K562 (cell line): ENCODE results near the gene ZNF831. TPM values are rescaled to one million over a fixed set of nuclear protein-coding genes. Genes with fewer than 3 reads are reported as not detected.

ENCODE experiments used
- BRD9 ChIP-seq: fragments of 450-650 bp; IDR thresholded peaks from 2 replicates; pipeline ENCODE4 v1.6.1; 2018; ENCODE audit warnings: low read depth; ENCODE audit not compliant: partially characterized antibody
- CBX3 ChIP-seq, 2 experiments: IDR thresholded peaks; 1 replicate in 1 of 2; 2 replicates in 1 of 2; pipeline ENCODE4 v1.6.1; 2012; ENCODE audit warnings: inconsistent platforms in 2 of 2, low read length in 2 of 2, borderline replicate concordance in 1 of 2, control low read depth in 1 of 2
- DNMT1 ChIP-seq: fragments of 450-650 bp; IDR thresholded peaks from 2 replicates; pipeline ENCODE4 v1.6.1; 2016; ENCODE audit warnings: antibody characterized with exemption, mild to moderate bottlenecking
- KLF16 ChIP-seq: IDR thresholded peaks from 2 replicates; pipeline ENCODE4 v1.6.1; 2016; ENCODE audit warnings: antibody characterized with exemption
- MCM2 ChIP-seq: fragments of 450-650 bp; IDR thresholded peaks from 2 replicates; pipeline ENCODE4 v1.6.1; 2017; ENCODE audit warnings: low read depth, mild to moderate bottlenecking
- NCOR1 ChIP-seq: fragments of 450-650 bp; IDR thresholded peaks from 2 replicates; pipeline ENCODE4 v1.6.1; 2016; ENCODE audit warnings: mild to moderate bottlenecking, moderate library complexity
- ZFP30 ChIP-seq: fragments of 250-450 bp; sonication (Bioruptor Pico); IDR thresholded peaks from 2 replicates; pipeline ENCODE4 v1.8.0; 2022; ENCODE audit warnings: moderate library complexity, mild to moderate bottlenecking, inconsistent platforms, borderline replicate concordance
- polyA plus RNA-seq, 8 experiments: library from polyadenylated mRNA; depleted of rRNA in 4 of 8; stranded (reverse) in 5 of 8; unstranded in 3 of 8; fragments of >200 nt; fragmentation: Nextera tagmentation in 2 of 8; fragmentation: Illumina TruSeq in 1 of 8; extraction: Ambion mirVana in 2 of 8; extraction: Trizol in 1 of 8; gene quantifications; 2 replicates each; pipeline versions ENCODE4 v1.2.1 to v1.2.3, GENCODE V29; 2011 to 2014; ENCODE audit warnings: inconsistent platforms in 1 of 8, missing spikeins in 1 of 8
- total RNA-seq, 7 experiments: library from RNA; depleted of rRNA in 6 of 7; stranded (reverse); fragments of >200 nt in 6 of 7; fragmentation: Illumina TruSeq in 2 of 7; extraction: Trizol in 2 of 7; gene quantifications; 2 replicates each; pipeline versions ENCODE4 v1.2.1 to v1.2.3, GENCODE V29; 2011 to 2021; ENCODE audit warnings: low replicate concordance in 1 of 7
- TF ChIP-seq, protein P1 (sequence below): fragments of 250-450 bp; sonication (Bioruptor Pico); IDR thresholded peaks from 2 replicates; pipeline ENCODE4 v1.6.1; 2021; ENCODE audit warnings: mild to moderate bottlenecking
- TF ChIP-seq, protein P2 (sequence below): fragments of 450-650 bp; IDR thresholded peaks from 2 replicates; pipeline ENCODE4 v1.6.1; 2016; ENCODE audit warnings: antibody characterized with exemption
- TF ChIP-seq, protein P3 (sequence below): fragments of 450-650 bp; IDR thresholded peaks from 2 replicates; pipeline ENCODE4 v1.6.1; 2017; ENCODE audit warnings: antibody characterized with exemption, mild to moderate bottlenecking

The ZNF831 gene
- total and polyA plus RNA-seq, 9 of the 15 experiments (the other 6 are each of a cell fraction or from before 2014, with no cell fraction given): not detected

DNA sequence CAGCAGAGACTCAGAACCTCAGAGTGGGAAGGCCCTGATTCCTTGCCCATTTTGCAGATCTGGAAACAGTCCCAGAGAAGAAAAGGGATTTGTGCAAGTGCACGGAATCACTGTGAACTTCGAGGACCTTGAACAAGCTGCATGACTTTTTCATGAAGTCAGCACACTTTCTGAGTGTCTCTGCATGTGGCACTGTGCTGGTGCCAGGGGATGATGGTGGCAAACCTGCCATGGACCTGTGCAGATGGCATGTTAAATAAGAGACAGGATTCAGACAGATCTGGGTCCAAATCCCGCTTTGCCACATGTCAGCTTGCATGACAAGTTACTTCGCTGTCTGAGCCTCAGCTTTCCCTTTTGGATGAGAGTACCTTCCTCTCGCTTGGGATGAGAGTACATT is 26.8 kb downstream of the ZNF831 start (continued):
- TF ChIP-seq, protein P1, sequence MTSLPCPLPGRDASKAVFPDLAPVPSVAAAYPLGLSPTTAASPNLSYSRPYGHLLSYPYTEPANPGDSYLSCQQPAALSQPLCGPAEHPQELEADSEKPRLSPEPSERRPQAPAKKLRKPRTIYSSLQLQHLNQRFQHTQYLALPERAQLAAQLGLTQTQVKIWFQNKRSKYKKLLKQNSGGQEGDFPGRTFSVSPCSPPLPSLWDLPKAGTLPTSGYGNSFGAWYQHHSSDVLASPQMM: no peak
- TF ChIP-seq BRD9: no peak
- TF ChIP-seq, protein P2, sequence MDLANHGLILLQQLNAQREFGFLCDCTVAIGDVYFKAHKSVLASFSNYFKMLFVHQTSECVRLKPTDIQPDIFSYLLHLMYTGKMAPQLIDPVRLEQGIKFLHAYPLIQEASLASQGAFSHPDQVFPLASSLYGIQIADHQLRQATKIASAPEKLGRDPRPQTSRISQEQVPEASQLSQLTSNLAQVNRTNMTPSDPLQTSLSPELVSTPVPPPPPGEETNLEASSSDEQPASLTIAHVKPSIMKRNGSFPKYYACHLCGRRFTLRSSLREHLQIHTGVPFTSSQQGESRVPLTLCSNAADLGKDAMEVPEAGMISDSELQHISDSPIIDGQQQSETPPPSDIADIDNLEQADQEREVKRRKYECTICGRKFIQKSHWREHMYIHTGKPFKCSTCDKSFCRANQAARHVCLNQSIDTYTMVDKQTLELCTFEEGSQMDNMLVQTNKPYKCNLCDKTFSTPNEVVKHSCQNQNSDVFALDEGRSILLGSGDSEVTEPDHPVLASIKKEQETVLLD: no peak
- no peak for TF ChIP-seq ZFP30 (CRISPR knock-in tag)
- TF ChIP-seq NCOR1: no peak
- TF ChIP-seq KLF16: no peak
- TF ChIP-seq, protein P3, sequence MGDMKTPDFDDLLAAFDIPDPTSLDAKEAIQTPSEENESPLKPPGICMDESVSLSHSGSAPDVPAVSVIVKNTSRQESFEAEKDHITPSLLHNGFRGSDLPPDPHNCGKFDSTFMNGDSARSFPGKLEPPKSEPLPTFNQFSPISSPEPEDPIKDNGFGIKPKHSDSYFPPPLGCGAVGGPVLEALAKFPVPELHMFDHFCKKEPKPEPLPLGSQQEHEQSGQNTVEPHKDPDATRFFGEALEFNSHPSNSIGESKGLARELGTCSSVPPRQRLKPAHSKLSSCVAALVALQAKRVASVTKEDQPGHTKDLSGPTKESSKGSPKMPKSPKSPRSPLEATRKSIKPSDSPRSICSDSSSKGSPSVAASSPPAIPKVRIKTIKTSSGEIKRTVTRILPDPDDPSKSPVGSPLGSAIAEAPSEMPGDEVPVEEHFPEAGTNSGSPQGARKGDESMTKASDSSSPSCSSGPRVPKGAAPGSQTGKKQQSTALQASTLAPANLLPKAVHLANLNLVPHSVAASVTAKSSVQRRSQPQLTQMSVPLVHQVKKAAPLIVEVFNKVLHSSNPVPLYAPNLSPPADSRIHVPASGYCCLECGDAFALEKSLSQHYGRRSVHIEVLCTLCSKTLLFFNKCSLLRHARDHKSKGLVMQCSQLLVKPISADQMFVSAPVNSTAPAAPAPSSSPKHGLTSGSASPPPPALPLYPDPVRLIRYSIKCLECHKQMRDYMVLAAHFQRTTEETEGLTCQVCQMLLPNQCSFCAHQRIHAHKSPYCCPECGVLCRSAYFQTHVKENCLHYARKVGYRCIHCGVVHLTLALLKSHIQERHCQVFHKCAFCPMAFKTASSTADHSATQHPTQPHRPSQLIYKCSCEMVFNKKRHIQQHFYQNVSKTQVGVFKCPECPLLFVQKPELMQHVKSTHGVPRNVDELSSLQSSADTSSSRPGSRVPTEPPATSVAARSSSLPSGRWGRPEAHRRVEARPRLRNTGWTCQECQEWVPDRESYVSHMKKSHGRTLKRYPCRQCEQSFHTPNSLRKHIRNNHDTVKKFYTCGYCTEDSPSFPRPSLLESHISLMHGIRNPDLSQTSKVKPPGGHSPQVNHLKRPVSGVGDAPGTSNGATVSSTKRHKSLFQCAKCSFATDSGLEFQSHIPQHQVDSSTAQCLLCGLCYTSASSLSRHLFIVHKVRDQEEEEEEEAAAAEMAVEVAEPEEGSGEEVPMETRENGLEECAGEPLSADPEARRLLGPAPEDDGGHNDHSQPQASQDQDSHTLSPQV: no peak
- TF ChIP-seq MCM2: no peak
- TF ChIP-seq DNMT1: no peak
- TF ChIP-seq CBX3 (IDR thresholded peaks at IDR 0.05; ENCODE audit: borderline replicate concordance in 1 of 2, low read length in 2 of 2): no peak
